Tibial artery (tissue), 4 donors: ENCODE data around the gene NXNL1.

Experiments used
- DNase-seq, 2 donors: peaks; one replicate each; pipeline ENCODE4 v3.0.0-alpha.2; 2019
- H3K27ac ChIP-seq, 2 donors: fragments of 200-600 bp; sonication (generic) in 1 of 2; 1 replicate in 1 of 2; 2 replicates in 1 of 2; pipeline ENCODE4 v1.5.1; 2018 to 2019; ENCODE audit warnings: mild to moderate bottlenecking in 1 of 2
- H3K27me3 ChIP-seq, 2 donors: fragments of 200-600 bp; sonication (generic) in 1 of 2; one replicate each; pipeline versions ENCODE4 v1.5.1 to v1.6.0; 2016 to 2019
- H3K36me3 ChIP-seq, 3 donors: fragments of 200-600 bp; sonication (generic) in 2 of 3; one replicate each; pipeline ENCODE4 v1.5.1; 2016 to 2019; ENCODE audit warnings: mild to moderate bottlenecking in 2 of 3
- H3K4me1 ChIP-seq, 4 donors: fragments of 200-600 bp; sonication (generic) in 2 of 4; 1 replicate in 3 of 4; 2 replicates in 1 of 4; pipeline ENCODE4 v1.5.1; 2016 to 2019
- H3K4me3 ChIP-seq, 2 donors: fragments of 200-600 bp; sonication (generic) in 1 of 2; 1 replicate in 1 of 2; 2 replicates in 1 of 2; pipeline ENCODE4 v1.5.1; 2018 to 2019; ENCODE audit warnings: mild to moderate bottlenecking in 2 of 2
- H3K9me3 ChIP-seq, 3 donors: fragments of 200-600 bp; sonication (generic) in 1 of 3; one replicate each; pipeline ENCODE4 v1.5.1; 2016 to 2019
- intact Hi-C: fragments of 100-400 bp; cut with DNase I; formaldehyde crosslinking; loops from one replicate; pipeline ENCODE4 v1.15.0; 2023; ENCODE audit warnings: low total_unique reads
- TF ChIP-seq, protein P1 (sequence below), 2 experiments: fragments of 200-600 bp in 1 of 2; fragments of 450-650 bp in 1 of 2; IDR thresholded peaks; one replicate each; pipeline ENCODE4 v1.5.1; 2017 to 2019; ENCODE audit warnings: antibody characterized with exemption in 2 of 2, mild to moderate bottlenecking in 1 of 2, moderate library complexity in 1 of 2

Gene NXNL1

DNA sequence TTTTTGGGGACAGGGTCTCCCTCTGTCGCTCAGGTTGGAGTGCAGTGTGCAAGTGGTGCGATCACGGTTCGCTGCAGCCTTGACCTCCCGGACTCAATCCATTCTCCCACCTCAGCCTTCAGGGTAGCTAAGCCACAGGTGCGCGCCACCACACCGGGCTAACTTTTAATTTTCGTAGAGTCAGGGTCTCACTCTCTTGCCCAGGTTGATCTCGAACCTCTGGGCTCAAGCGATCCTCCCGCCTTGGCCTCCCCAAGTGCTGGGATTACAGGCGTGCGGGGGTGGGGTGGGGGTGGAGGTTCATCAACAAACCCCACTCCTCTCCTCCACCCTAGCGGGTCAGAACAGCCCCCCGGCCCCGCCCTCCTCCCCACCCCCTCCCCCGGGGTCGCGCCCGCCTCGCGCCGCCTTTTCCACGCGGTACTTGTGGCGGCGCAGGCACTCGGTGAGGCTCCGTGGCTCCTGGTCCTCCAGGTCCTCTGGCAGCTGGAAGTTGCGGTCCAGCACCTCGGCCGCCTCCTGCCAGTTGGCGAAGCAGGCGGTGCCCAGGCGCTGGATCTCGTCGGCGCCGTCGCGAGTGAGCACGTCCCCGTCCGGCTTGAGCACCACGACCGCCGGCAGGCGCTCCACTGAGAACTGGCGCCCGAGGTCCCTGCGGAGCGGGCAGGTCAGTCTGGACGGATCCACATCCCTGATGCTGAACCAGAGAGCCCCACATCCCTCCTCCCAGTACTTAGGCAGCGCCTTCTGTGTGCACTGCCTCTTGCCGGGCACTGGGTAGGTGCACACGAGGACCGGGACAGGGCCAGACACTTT is 5.2 kb downstream of the NXNL1 start:
- H3K27ac ChIP-seq = no peak overlapping the region
- H3K9me3 ChIP-seq = no peaks in the 10 kb centered on the region
- TF ChIP-seq, protein P1, sequence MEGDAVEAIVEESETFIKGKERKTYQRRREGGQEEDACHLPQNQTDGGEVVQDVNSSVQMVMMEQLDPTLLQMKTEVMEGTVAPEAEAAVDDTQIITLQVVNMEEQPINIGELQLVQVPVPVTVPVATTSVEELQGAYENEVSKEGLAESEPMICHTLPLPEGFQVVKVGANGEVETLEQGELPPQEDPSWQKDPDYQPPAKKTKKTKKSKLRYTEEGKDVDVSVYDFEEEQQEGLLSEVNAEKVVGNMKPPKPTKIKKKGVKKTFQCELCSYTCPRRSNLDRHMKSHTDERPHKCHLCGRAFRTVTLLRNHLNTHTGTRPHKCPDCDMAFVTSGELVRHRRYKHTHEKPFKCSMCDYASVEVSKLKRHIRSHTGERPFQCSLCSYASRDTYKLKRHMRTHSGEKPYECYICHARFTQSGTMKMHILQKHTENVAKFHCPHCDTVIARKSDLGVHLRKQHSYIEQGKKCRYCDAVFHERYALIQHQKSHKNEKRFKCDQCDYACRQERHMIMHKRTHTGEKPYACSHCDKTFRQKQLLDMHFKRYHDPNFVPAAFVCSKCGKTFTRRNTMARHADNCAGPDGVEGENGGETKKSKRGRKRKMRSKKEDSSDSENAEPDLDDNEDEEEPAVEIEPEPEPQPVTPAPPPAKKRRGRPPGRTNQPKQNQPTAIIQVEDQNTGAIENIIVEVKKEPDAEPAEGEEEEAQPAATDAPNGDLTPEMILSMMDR (IDR thresholded peaks at IDR 0.05) = no peak
- H3K36me3 ChIP-seq = no peaks in the 10 kb centered on the region
- H3K27me3 ChIP-seq = peaks cover 0 to 79% of the 10 kb centered on the region in 2 donors
- intact Hi-C loops = loop anchor here (10.0 kb wide), 1 partner anchor 119 kb away; no protein-coding TSS in a partner anchor
- H3K4me1 ChIP-seq = peaks cover 0 to 19% (median 7%) of the 10 kb centered on the region in 4 donors
- no peak for DNase-seq
- no peak overlapping the region for H3K4me3 ChIP-seq

GRCh38 chr19:17454576-17455071 is 6.1 kb downstream of the NXNL1 start:
- Histone ChIP-seq H3K9me3 (no peaks in the 10 kb centered on the region), H3K4me1 (peaks cover 0 to 19% (median 7%) of the 10 kb centered on the region in 4 donors), H3K27ac (no peak overlapping the region), H3K4me3 (no peak overlapping the region), H3K36me3 (no peaks in the 10 kb centered on the region), H3K27me3 (peaks cover 0 to 79% of the 10 kb centered on the region in 2 donors)
- DNase-seq = no peak
- intact Hi-C loops = loop anchor here (10.0 kb wide), 1 partner anchor 120 kb away; no protein-coding TSS in a partner anchor
- TF ChIP-seq, protein P1 (IDR thresholded peaks at IDR 0.05) = no peak

DNA sequence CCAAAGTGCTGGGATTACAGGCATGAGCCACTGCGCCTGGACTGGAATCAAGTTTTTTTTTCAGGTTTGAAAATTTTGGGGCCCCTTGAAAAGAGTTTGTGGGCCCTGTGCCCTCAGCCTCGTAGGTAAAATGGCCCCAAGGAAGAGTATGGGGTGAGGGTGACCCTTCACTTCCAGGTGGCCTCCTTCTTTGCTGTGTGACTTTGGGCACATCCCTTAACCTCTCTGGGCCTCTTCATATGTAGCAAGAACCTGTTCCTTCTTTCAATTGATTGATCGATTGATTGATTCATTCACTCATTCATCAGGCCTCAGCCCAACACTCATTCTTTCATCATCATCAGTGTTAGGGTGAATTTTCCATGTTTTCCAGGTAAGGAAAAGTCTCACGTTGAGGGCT is 8.9 kb downstream of the NXNL1 start:
- Histone ChIP-seq H3K4me3 (no peak overlapping the region), H3K36me3 (no peaks in the 10 kb centered on the region), H3K27me3 (peaks cover 0 to 75% of the 10 kb centered on the region in 2 donors), H3K9me3 (no peaks in the 10 kb centered on the region), H3K4me1 (peaks cover 0 to 33% (median 15%) of the 10 kb centered on the region in 4 donors), H3K27ac (no peak overlapping the region)
- DNase-seq = no peak
- intact Hi-C loops = loop anchor here (10.0 kb wide), 1 partner anchor 123 kb away; no protein-coding TSS in a partner anchor
- TF ChIP-seq, protein P1 (IDR thresholded peaks at IDR 0.05) = no peak

DNA sequence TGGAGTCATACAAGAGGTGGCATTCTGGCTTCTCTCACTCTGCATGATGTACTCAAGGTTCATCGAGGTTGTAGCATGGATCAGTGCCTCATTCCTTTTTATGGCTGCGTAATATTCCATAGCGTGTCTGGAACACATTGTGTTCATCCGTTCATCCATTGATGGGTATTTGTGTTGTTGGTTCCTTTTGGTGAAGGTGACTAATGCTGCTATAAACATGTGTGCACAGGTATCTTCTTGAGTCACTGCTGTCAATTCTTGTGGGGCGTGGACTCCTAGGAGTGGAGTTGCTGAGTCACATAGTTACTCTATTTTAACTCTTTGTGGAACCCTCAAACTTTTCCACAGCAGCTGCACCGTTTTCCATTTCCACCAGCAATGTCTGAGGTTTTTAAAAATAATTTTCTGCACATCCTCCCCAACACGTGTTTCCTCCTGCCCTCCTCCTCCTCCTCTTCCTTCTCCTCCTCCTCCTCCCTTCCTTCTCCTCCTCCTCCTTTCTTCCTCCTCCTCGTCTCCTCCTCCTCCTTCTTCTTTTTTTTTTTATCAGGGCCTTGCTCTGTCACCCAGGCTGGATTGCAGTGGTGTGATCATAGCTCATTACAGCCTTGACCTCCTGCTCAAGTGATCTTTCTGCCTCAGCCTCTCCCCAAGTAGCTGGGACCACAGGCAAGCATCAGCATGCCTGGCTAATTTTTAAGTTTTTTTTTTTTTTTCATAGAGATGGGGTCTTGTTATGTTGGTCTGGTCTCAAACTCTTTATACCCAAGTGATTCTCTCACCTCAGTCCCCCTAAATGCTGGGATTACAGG is 10.3 kb downstream of the NXNL1 start:
- TF ChIP-seq, protein P1 (IDR thresholded peaks at IDR 0.05) = no peak
- DNase-seq = no peak
- Histone ChIP-seq H3K9me3 (no peaks in the 10 kb centered on the region), H3K36me3 (no peaks in the 10 kb centered on the region), H3K4me1 (peaks cover 0 to 24% (median 10%) of the 10 kb centered on the region in 4 donors), H3K4me3 (no peak overlapping the region), H3K27ac (no peak overlapping the region), H3K27me3 (peaks cover 0 to 64% of the 10 kb centered on the region in 2 donors)
- intact Hi-C loops = loop anchor here (10.0 kb wide), 1 partner anchor 124 kb away; no protein-coding TSS in a partner anchor

- Histone ChIP-seq H3K4me1 (peaks cover 0 to 14% (median 8%) of the 10 kb centered on the region in 4 donors), H3K36me3 (no peaks in the 10 kb centered on the region), H3K4me3 (peak within 1 kb of the TSS; percentile 27 to 51), H3K27ac (no peak within 1 kb of the TSS), H3K9me3 (no peaks in the 10 kb centered on the region), H3K27me3 (peaks cover 0 to 43% of the 10 kb centered on the region in 2 donors)
- DNase-seq = peak in 1 of 2 donors; percentile 47
- intact Hi-C loops = no loop called here
- TF ChIP-seq, protein P1 (IDR thresholded peaks at IDR 0.05) = peak in 1 of 2 experiments; percentile 36
Measured at GRCh38 chr19:17448131-17448967, 12.4 kb downstream of the NXNL1 start, which contains the start of gene TMEM221. TSS of gene TMEM221 (minus strand) at chr19:17448668. CDS start at chr19:17448462, 206 bp downstream.
